ENCODE data around the gene RASGEF1B.

Gene RASGEF1B

GRCh38 chr4:81378386-81378785 lies 93.3 kb downstream of the RASGEF1B start:
- no peak for DNase-seq

- no peak for DNase-seq
These were observed 94.5 kb downstream of the RASGEF1B start for GRCh38 chr4:81377191-81377590.

- no peak for DNase-seq
These were observed 95.0 kb downstream of the RASGEF1B start for GRCh38 chr4:81376720-81377119.
